SU-DHL-6 (cell line): ENCODE results near the gene SYNDIG1.

Experiments
- CTCF ChIP-seq: fragments of 200-600 bp; sonication (generic); IDR thresholded peaks from one replicate; pipeline ENCODE4 v1.5.1; 2017; ENCODE audit warnings: antibody characterized with exemption, mild to moderate bottlenecking, low read length, moderate library complexity; ENCODE audit not compliant: insufficient read depth, poor library complexity, severe bottlenecking
- EZH2phosphoT487 ChIP-seq: fragments of 200-600 bp; sonication (generic), shearing (Covaris generic); conservative IDR thresholded peaks from 2 replicates; pipeline ENCODE4 v1.6.1; 2018; ENCODE audit warnings: mild to moderate bottlenecking, antibody characterized with exemption, low read length, moderate library complexity, mixed read lengths

- TF ChIP-seq CTCF (no peak), EZH2phosphoT487 (no peak)
Observed at GRCh38 chr20:24565835-24566351, 96.5 kb downstream of the SYNDIG1 start.
